ENCODE measurements around the gene RECK. TPM values are rescaled to one million over a fixed set of nuclear protein-coding genes. Genes with fewer than 3 reads are reported as not detected.

Gene RECK
- total RNA-seq, 3 donors from 2014 or later, result 2.1 to 13.0 (median 3.7) TPM

DNA sequence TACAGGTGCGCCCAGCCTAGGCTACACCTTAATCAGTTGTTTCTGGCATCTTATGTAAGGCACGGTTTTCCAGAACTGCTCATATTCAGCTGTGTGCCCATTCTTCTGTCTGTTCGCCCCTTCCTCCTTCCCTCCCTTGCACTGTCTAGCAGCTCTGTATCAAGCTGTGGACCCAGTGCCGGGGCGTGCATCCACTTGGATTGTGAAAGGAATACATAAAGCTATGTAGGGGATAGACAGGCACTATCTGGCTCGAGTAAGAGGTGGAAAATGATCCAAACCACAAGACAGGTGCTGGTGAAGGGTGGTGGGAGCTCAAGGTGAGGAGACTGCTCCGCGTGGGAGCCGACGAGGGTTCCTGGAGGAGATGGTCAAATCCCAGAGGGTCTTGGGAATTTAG lies 101.8 kb downstream of the RECK start:
- DNase-seq (no peak), ATAC-seq (no peak)
- Histone ChIP-seq H3K4me3 (no peak overlapping the region), H3K9me3 (no peaks in the 10 kb centered on the region), H3K4me1 (ENCODE audit: low read depth) (peaks cover 37% of the 10 kb centered on the region), H3K36me3 (ENCODE audit: low read depth) (no peaks in the 10 kb centered on the region)
- intact Hi-C loops (cut with DNase I, micrococcal nuclease), result no loop called here
- TF ChIP-seq CTCF (IDR thresholded peaks at IDR 0.05), result no peak

DNA sequence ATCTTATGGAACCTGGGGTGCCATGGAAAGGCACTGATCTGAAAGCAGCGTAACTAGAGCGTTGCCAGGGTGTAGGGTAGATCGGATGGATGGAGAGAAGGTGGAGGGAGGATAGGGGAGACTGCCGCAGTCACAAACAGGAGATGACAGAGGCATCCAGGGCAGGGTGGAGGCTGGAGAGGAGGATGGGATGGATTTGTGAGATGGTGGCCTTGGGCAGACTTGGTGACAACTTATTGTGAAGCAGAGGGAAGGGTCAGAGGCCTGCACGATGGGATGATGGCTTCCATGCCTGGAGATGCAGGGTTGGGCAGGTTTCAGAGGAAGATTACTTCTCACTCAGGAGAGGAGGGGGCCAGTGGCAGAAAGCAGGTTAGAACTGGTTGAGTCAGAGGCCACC lies 102.2 kb downstream of the RECK start:
- Histone ChIP-seq H3K36me3 (ENCODE audit: low read depth) (no peaks in the 10 kb centered on the region), H3K4me3 (no peak overlapping the region), H3K4me1 (ENCODE audit: low read depth) (peaks cover 39% of the 10 kb centered on the region), H3K9me3 (no peaks in the 10 kb centered on the region)
- no peak for TF ChIP-seq CTCF (IDR thresholded peaks at IDR 0.05)
- ATAC-seq, result no peak
- no peak for DNase-seq
- intact Hi-C loops (cut with DNase I, micrococcal nuclease), result no loop called here

DNA sequence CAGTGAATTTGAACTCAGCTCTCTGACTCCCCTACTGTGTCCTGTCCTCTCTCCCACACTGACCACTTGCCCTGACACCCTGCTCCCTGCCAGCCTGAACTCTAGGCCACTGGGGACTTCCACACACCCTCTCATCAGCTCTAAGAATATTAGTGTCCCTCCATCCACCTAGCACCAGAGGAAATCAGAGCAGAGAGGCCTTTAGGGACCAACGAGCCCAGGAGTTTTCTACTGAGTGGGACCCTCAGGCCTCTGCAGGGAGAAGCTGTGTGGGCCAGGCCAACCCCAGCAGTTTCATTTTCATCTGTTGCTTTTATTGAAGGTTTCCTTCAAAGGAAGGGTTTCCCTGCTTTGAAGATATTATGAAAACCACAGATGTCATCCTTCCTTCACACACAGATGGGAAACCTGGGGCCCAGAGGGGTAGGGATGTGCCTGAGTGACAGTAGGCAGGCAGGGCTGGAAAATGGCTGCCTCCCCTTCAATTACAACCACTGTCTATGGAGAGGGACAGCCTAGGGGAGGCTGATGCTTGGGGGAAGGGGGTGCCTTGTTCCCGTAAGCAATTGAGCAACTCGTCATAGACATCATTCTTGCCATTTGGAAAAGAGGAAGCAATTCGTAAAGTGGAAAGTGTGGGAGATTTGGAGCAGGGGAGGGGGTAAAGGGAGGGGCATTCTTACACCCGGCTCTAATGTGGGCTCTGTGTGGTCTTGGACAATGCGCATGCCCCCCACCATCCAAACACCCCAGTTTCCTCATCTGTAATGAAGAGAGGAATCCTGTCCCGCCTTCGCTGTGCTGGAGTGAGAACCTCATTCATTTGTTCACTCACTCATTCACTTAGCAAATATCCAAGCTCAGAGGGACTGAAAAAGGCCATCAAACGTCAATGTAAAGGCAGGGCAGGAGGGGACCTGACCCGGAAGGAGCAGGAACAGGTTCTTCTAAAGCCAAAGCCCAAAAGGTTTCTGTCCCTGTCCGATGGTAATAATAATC lies 103.7 kb downstream of the RECK start:
- H3K4me3 ChIP-seq, result no peak overlapping the region
- H3K9me3 ChIP-seq, result no peaks in the 10 kb centered on the region
- ATAC-seq, result no peak
- no peaks in the 10 kb centered on the region for H3K36me3 ChIP-seq (ENCODE audit: low read depth)
- DNase-seq, result no peak
- intact Hi-C loops (cut with DNase I, micrococcal nuclease), result no loop called here
- no peak for TF ChIP-seq CTCF (IDR thresholded peaks at IDR 0.05)
- peaks cover 39% of the 10 kb centered on the region for H3K4me1 ChIP-seq (ENCODE audit: low read depth)

DNA sequence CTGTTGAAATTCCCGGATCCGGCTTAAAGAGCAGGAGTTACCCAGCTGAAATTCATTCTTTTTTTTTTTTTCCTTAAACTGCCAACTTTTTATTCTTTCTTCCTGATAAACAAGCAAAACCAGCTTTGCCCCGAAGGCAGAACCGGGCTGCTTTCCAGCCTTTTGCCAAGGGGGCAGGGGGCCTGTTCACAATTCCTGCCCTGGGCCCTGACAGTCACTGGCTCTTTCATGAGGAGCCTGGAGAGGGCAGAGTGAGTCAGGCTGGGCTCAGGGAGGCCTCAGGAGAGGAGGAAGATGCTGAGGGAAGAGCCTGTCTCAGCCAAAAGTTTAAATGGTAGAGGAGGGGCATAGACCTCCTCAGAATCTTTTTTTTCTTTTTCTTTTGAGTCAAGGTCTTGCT lies 104.6 kb downstream of the RECK start:
- intact Hi-C loops (cut with DNase I, micrococcal nuclease), result no loop called here
- ATAC-seq, result no peak
- no peak for DNase-seq
- Histone ChIP-seq H3K4me3 (no peak overlapping the region), H3K4me1 (ENCODE audit: low read depth) (peaks cover 35% of the 10 kb centered on the region), H3K36me3 (ENCODE audit: low read depth) (no peaks in the 10 kb centered on the region), H3K9me3 (no peaks in the 10 kb centered on the region)
- TF ChIP-seq CTCF (IDR thresholded peaks at IDR 0.05), result no peak

DNA sequence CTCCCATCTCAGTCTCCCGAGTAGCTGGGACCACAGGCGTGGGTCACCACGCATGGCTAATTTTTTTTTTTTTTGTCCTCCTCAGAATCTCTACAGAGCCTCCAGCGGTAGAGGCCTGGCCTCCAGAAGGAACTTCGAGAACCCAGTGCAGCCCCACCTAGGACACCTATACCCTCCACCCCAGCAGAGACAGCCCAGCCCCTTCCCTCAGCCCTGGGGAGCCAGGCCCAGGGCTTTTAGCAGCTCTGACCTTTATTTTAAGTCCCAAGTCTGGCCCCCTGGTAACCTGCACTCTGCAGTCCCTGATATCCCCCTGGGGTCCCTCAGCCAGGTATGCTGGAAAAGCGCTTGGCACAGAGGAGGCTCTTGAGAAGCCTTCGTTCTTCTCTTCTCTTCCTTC lies 105.0 kb downstream of the RECK start:
- no peaks in the 10 kb centered on the region for H3K9me3 ChIP-seq
- ATAC-seq, result no peak
- DNase-seq, result no peak

More for the DNA sequence above, 105.0 kb downstream of the RECK start:
- H3K4me1 ChIP-seq (ENCODE audit: low read depth), result peaks cover 35% of the 10 kb centered on the region
- H3K36me3 ChIP-seq (ENCODE audit: low read depth), result no peaks in the 10 kb centered on the region
- TF ChIP-seq CTCF (IDR thresholded peaks at IDR 0.05), result no peak
- intact Hi-C loops (cut with DNase I, micrococcal nuclease), result no loop called here
- H3K4me3 ChIP-seq, result no peak overlapping the region
